ENCODE measurements around the gene POU2AF3. TPM values are rescaled to one million over a fixed set of nuclear protein-coding genes. Genes with fewer than 3 reads are reported as not detected.

Gene POU2AF3
- total and polyA plus RNA-seq, 10 of the 15 experiments (the other 5 are each of a cell fraction or from before 2014, with no cell fraction given) = 0.17 TPM; not detected in 8

DNA sequence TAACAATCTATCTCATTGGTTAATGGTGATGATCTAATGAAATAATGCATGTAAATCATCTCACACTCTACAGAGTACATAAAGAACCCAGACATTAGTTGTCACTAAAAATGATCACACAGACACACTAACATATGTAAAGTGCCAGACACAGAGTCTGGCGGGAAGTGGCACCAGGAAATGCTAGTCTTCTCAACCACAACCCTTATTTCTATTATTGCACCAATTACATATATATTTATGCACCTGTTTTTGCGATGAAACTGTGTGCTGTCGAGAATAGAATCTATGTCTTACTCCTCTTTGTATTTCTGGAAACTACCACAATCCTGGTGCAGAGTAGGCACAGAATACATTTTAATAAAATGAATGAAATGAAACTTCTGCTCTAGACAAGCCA, 25.9 kb upstream of the POU2AF3 start:
- H3K4me2 ChIP-seq (ENCODE audit: control insufficient read depth, insufficient read depth) = no peak overlapping the region
- SMC1A ChIA-PET (ENCODE audit: uncharacterized antibody, unreplicated experiment) = interaction anchor here (0.6 kb wide), 1 partner anchor 704 kb away, joined by 3 read pairs; no protein-coding TSS in a partner anchor
- WGBS (ENCODE audit: insufficient coverage, insufficient replicate concordance, low lambda C conversion rate, missing lambda C conversion rate) = 0% methylated on average over 3 of the region's 3 CpGs
- no peak overlapping the region for H3K27ac ChIP-seq (ENCODE audit: control insufficient read depth, insufficient read depth)
- no peaks in the 10 kb centered on the region for H4K20me1 ChIP-seq (ENCODE audit: control insufficient read depth, insufficient read depth)
- H3K27me3 ChIP-seq (replicated peaks in 1 of 2; ENCODE audit: control insufficient read depth in 2 of 2, insufficient read depth in 2 of 2, low read length in 1 of 2) = peaks cover 1 to 4% of the 10 kb centered on the region in 2 experiments; a peak in 3 of 4 replicates
- ATAC-seq (no peak), DNase-seq (ENCODE audit: low read depth, low spot score) (no peak), FAIRE-seq (no peak)
- BruUV-seq (replicated peaks) = no TSS peak
- RAD21 ChIA-PET (ENCODE audit: unreplicated experiment) = interaction anchor here (2.0 kb wide), 1 partner anchor 10 kb away, joined by 6 read pairs; no protein-coding TSS in a partner anchor
- intact Hi-C loops (cut with micrococcal nuclease; ENCODE audit: unreplicated experiment) = no loop called here
- H3K4me3 ChIP-seq = no peak overlapping the region
- no peaks in the 10 kb centered on the region for H3K9me3 ChIP-seq (replicated peaks; ENCODE audit: control insufficient read depth, insufficient read depth, low read length)
- CTCF ChIA-PET = interaction anchor here (0.6 to 1.8 kb wide), 5 partner anchors 10 to 823 kb away, joined by 3 to 5 read pairs (median 4); no protein-coding TSS in a partner anchor
- no peak overlapping the region for H3K9ac ChIP-seq (ENCODE audit: control insufficient read depth, insufficient read depth, low read length)
- no peak overlapping the region for H2AFZ ChIP-seq (ENCODE audit: control insufficient read depth, low read depth, low read length)
- TF ChIP-seq, protein P1, sequence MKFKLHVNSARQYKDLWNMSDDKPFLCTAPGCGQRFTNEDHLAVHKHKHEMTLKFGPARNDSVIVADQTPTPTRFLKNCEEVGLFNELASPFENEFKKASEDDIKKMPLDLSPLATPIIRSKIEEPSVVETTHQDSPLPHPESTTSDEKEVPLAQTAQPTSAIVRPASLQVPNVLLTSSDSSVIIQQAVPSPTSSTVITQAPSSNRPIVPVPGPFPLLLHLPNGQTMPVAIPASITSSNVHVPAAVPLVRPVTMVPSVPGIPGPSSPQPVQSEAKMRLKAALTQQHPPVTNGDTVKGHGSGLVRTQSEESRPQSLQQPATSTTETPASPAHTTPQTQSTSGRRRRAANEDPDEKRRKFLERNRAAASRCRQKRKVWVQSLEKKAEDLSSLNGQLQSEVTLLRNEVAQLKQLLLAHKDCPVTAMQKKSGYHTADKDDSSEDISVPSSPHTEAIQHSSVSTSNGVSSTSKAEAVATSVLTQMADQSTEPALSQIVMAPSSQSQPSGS (IDR thresholded peaks at IDR 0.05; ENCODE audit: low read length) = no peak
- TF ChIP-seq CBX3 (IDR thresholded peaks at IDR 0.05; ENCODE audit: borderline replicate concordance, low read depth) = no peak
- POLR2A ChIA-PET = interaction anchor here (0.6 kb wide), 1 partner anchor 103 kb away, joined by 3 read pairs; no protein-coding TSS in a partner anchor
- in situ Hi-C loops (cut with MboI) = no loop called here
- no peaks in the 10 kb centered on the region for H3K4me1 ChIP-seq (ENCODE audit: control insufficient read depth, insufficient read depth, low read length)
- H3K36me3 ChIP-seq (ENCODE audit: control insufficient read depth in 2 of 2, insufficient read depth in 2 of 2, low read length in 1 of 2) = no peaks in the 10 kb centered on the region
- H3K79me2 ChIP-seq (ENCODE audit: control insufficient read depth, insufficient read depth, low read length) = no peaks in the 10 kb centered on the region

DNA sequence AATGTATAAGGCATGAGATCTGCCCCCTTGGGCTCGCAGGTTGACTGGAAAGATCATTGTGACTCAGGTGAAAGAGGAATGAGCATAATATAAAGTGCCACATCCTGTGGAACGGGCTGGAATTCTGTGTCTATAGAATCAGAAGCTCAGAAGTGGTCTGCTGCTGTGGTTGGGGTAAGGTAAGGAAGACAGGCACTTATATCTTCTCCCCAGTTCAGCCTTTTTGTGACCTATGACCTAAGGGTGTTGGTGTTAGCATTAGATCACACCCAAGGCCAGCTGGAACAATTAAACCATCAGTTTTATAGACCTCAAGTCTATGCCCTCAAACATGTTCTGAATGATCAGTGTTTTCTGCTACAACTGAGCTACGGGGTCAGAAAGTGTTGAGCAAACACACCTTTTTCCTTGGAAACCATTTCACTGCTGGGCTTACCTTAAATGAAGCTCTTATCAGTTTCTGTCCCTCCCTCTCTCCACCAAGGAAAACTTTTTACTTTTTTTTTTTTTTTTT, 15.7 kb upstream of the POU2AF3 start:
- POLR2A ChIA-PET = interaction anchor here (0.6 to 1.0 kb wide), 4 partner anchors 79 to 141 kb away, joined by 3 to 10 read pairs (median 4); no protein-coding TSS in a partner anchor
- Histone ChIP-seq H3K4me3 (no peak overlapping the region), H3K27me3 (replicated peaks in 1 of 2; ENCODE audit: control insufficient read depth in 2 of 2, insufficient read depth in 2 of 2, low read length in 1 of 2) (peaks cover 0 to 3% of the 10 kb centered on the region in 2 experiments; a peak in 2 of 4 replicates), H3K4me2 (ENCODE audit: control insufficient read depth, insufficient read depth) (no peak overlapping the region), H3K9ac (ENCODE audit: control insufficient read depth, insufficient read depth, low read length) (no peak overlapping the region), H3K9me3 (replicated peaks; ENCODE audit: control insufficient read depth, insufficient read depth, low read length) (no peaks in the 10 kb centered on the region), H3K36me3 (ENCODE audit: control insufficient read depth in 2 of 2, insufficient read depth in 2 of 2, low read length in 1 of 2) (no peaks in the 10 kb centered on the region), H3K27ac (ENCODE audit: control insufficient read depth, insufficient read depth) (no peak overlapping the region), H4K20me1 (ENCODE audit: control insufficient read depth, insufficient read depth) (no peaks in the 10 kb centered on the region), H3K79me2 (ENCODE audit: control insufficient read depth, insufficient read depth, low read length) (no peaks in the 10 kb centered on the region), H2AFZ (ENCODE audit: control insufficient read depth, low read depth, low read length) (no peak overlapping the region), H3K4me1 (ENCODE audit: control insufficient read depth, insufficient read depth, low read length) (no peaks in the 10 kb centered on the region)
- BruUV-seq (replicated peaks) = no TSS peak
- in situ Hi-C loops (cut with MboI) (loop anchor here (5.0 kb wide), 1 partner anchor 140 kb away; no protein-coding TSS in a partner anchor), intact Hi-C loops (cut with micrococcal nuclease; ENCODE audit: unreplicated experiment) (loop anchor here (1.0 to 5.0 kb wide), 5 partner anchors 65 to 164 kb away; partner anchors contain the start of gene POU2AF1)
- no peak for ATAC-seq
- WGBS (ENCODE audit: insufficient coverage, insufficient replicate concordance, low lambda C conversion rate, missing lambda C conversion rate) = 27% methylated on average over 3 of the region's 3 CpGs
- SMC1A ChIA-PET (ENCODE audit: uncharacterized antibody, unreplicated experiment) = interaction anchor here (0.6 to 12.6 kb wide), 28 partner anchors 8 to 1970 kb away, joined by 3 to 455 read pairs (median 4); partner anchors contain the start of gene POU2AF3
- DNase-seq (ENCODE audit: low read depth, low spot score) = no peak
- CTCF ChIA-PET = interaction anchor here (0.6 to 13.8 kb wide), 36 partner anchors 8 to 1081 kb away, joined by 3 to 680 read pairs (median 4); no protein-coding TSS in a partner anchor
- FAIRE-seq = no peak
- RAD21 ChIA-PET (ENCODE audit: unreplicated experiment) = interaction anchor here (0.5 to 7.2 kb wide), 26 partner anchors 11 to 833 kb away, joined by 3 to 322 read pairs (median 3); no protein-coding TSS in a partner anchor
- TF ChIP-seq, protein P2, sequence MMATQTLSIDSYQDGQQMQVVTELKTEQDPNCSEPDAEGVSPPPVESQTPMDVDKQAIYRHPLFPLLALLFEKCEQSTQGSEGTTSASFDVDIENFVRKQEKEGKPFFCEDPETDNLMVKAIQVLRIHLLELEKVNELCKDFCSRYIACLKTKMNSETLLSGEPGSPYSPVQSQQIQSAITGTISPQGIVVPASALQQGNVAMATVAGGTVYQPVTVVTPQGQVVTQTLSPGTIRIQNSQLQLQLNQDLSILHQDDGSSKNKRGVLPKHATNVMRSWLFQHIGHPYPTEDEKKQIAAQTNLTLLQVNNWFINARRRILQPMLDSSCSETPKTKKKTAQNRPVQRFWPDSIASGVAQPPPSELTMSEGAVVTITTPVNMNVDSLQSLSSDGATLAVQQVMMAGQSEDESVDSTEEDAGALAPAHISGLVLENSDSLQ (IDR thresholded peaks at IDR 0.05) = no peak
- no peak for TF ChIP-seq IRF4 (IDR thresholded peaks at IDR 0.05; ENCODE audit: low read depth, low read length)
- TF ChIP-seq NBN (IDR thresholded peaks at IDR 0.05) = no peak
- TF ChIP-seq KDM1A (IDR thresholded peaks at IDR 0.05; ENCODE audit: borderline replicate concordance) = no peak
- TF ChIP-seq, protein P3, sequence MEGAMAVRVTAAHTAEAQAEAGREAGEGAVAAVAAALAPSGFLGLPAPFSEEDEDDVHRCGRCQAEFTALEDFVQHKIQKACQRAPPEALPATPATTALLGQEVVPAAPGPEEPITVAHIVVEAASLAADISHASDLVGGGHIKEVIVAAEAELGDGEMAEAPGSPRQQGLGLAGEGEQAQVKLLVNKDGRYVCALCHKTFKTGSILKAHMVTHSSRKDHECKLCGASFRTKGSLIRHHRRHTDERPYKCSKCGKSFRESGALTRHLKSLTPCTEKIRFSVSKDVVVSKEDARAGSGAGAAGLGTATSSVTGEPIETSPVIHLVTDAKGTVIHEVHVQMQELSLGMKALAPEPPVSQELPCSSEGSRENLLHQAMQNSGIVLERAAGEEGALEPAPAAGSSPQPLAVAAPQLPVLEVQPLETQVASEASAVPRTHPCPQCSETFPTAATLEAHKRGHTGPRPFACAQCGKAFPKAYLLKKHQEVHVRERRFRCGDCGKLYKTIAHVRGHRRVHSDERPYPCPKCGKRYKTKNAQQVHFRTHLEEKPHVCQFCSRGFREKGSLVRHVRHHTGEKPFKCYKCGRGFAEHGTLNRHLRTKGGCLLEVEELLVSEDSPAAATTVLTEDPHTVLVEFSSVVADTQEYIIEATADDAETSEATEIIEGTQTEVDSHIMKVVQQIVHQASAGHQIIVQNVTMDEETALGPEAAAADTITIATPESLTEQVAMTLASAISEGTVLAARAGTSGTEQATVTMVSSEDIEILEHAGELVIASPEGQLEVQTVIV (IDR thresholded peaks at IDR 0.05; ENCODE audit: borderline replicate concordance, partially characterized antibody) = no peak
- no peak for TF ChIP-seq ATF7 (IDR thresholded peaks at IDR 0.05; ENCODE audit: low read depth)
- TF ChIP-seq, protein P4, sequence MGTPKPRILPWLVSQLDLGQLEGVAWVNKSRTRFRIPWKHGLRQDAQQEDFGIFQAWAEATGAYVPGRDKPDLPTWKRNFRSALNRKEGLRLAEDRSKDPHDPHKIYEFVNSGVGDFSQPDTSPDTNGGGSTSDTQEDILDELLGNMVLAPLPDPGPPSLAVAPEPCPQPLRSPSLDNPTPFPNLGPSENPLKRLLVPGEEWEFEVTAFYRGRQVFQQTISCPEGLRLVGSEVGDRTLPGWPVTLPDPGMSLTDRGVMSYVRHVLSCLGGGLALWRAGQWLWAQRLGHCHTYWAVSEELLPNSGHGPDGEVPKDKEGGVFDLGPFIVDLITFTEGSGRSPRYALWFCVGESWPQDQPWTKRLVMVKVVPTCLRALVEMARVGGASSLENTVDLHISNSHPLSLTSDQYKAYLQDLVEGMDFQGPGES (IDR thresholded peaks at IDR 0.05) = no peak
